ENCODE results near the gene NOC2L. TPM values are rescaled to one million over a fixed set of nuclear protein-coding genes. Genes with fewer than 3 reads are reported as not detected.

Gene NOC2L
- total RNA-seq, 1 donor from 2014 or later = 33.2 TPM

DNA sequence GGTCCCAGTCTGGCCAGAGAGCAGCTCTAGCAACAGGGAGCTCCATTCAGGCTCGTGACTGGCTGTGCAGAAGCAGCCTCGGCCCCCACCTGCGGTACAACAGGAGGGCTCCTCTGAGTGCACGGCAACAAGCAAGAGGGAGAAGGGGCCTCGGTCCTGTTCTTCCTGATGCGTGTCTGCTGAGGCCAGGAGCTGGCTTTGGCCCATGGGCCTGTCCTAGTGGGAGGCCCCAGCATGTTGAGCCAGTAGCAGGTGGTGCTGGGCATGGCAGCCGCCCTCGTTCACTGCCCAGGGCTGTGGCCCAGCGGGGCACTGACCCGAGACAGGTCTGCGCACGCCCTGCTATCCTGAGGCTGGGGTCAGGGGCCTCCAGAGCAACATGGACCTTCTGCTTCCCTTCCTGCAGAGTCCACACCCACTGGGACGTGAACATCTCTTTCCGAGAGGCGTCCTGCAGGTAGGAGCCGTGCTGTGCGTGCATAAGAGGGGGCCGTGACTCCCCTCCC, 28.4 kb downstream of the NOC2L start:
- Histone ChIP-seq H3K36me3 (no peaks in the 10 kb centered on the region), H3K27me3 (peaks cover 3% of the 10 kb centered on the region), H3K27ac (no peak overlapping the region), H3K4me3 (no peak overlapping the region), H3K4me1 (peaks cover 0 to under 1% of the 10 kb centered on the region in 2 donors), H3K9me3 (no peaks in the 10 kb centered on the region)
- intact Hi-C loops (cut with DNase I) = no loop called here
- no peak for TF ChIP-seq CTCF (IDR thresholded peaks at IDR 0.05)
- no peak for DNase-seq (ENCODE audit: low spot score in 2 of 2)

DNA sequence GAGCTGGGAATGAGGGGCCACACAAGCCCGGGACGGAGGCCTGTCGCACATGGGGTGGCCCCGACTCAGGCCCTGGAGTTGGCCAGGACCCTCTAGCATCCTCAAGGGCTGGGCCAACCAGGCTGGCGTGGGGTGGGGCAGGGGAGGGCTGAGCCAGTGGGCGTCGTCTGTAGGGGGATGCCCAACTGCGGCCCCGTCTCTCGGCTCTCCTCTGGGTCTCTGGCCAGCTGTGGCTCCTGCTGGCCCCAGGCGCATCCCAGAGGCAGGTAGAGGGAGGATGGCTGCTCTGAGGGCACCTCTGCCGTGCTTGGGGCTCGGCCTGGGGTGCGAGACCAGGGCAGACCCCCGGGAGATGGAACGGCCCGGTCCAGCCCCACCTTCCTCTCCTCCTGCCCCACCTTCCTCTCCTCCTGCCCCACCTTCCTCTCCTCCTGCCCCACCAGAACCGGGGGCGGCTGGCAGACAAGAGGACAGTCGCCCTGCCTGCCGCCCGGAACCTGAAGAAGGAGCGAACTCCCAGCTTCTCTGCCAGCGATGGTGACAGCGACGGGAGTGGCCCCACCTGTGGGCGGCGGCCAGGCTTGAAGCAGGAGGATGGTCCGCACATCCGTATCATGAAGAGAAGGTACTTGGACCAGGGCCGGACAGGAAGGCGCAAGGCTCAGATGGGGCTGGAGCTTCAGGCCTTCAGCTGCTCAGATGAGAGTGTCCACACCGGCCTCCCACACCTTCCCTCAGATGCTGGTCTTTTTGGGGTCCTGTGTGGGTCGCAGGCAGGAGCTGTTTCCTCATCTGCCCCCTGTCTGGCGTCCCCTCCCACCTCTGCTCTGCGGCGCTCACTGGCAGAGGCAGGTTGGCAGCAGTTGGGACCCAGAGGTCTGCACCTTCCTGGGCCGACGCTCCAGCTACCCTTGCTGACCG, 29.1 kb downstream of the NOC2L start:
- Histone ChIP-seq H3K9me3 (no peaks in the 10 kb centered on the region), H3K27ac (no peak overlapping the region), H3K4me3 (no peak overlapping the region), H3K27me3 (peaks cover 3% of the 10 kb centered on the region), H3K4me1 (peaks cover under 1 to 4% of the 10 kb centered on the region in 2 donors), H3K36me3 (no peaks in the 10 kb centered on the region)
- no peak for TF ChIP-seq CTCF (IDR thresholded peaks at IDR 0.05)
- intact Hi-C loops (cut with DNase I) = no loop called here
- no peak for DNase-seq (ENCODE audit: low spot score in 2 of 2)

DNA sequence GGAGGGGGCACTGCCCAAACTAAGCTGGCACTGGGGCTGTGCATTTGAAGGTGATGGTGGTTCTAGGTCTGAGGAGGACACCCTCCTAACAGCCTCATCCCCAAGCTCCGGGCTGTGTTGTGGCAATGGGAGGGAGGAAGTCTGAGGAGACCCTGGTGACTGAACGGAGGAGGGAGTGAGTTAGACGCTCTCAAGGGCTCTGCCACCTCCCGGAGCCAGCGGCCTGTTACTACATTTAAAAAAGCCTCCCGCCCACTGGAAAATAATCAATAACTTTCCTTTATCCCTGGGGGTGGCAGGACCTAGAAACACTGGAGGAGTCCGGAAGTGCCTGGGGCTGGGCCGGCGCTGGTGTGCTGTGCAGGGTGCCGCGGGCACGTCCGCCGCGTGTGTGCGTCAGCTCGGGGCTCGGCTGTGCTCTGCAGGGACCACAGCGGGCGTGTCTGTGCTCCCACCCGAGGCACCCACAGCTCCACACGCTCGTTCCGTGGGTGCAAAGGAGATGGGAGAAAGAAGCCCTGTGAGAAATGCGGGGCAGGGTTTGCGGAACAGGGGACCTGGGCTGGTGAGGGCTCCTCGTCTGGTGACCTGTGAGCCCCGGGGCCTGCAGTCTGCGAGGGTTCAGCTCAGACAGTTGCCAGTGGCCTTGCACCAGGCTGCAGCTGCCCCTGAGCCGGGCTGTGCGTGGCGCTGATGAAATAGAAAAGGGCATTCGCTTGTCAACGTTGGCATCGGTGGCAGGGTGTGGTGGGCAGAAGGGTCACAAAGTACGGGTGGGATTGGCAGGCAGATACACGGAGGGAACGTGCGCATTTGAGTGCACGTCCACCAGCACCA, 30.0 kb downstream of the NOC2L start:
- Histone ChIP-seq H3K36me3 (no peaks in the 10 kb centered on the region), H3K4me1 (peaks cover 3 to 6% of the 10 kb centered on the region in 2 donors), H3K9me3 (no peaks in the 10 kb centered on the region), H3K27ac (no peak overlapping the region), H3K4me3 (no peak overlapping the region), H3K27me3 (peaks cover 3% of the 10 kb centered on the region)
- DNase-seq (ENCODE audit: low spot score in 2 of 2) = no peak
- intact Hi-C loops (cut with DNase I) = no loop called here
- no peak for TF ChIP-seq CTCF (IDR thresholded peaks at IDR 0.05)

DNA sequence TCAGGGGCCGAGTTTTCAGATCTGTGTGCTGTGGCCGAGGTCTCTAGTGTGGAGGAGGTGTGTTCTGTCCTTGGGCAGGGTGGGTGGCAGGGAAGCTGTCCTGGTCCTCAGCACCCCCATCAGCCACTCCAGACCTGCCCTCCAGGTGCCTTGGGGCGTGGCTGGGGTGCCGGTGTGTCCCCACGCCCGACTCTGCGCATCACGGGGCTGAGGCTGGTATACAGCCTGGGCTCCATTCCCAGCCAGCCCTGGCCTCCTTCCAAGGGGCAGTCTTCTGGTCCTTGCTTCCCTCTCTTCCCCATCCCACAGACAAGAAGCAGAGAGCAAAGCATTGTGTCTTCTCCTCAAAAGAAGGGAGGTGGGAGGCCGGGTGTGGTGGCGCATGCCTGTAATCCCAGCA, 31.3 kb downstream of the NOC2L start:
- Histone ChIP-seq H3K27me3 (peaks cover 3% of the 10 kb centered on the region), H3K4me3 (no peak overlapping the region), H3K27ac (no peak overlapping the region), H3K9me3 (no peaks in the 10 kb centered on the region), H3K4me1 (peaks cover 10 to 12% of the 10 kb centered on the region in 2 donors), H3K36me3 (no peaks in the 10 kb centered on the region)
- intact Hi-C loops (cut with DNase I) = no loop called here
- no peak for TF ChIP-seq CTCF (IDR thresholded peaks at IDR 0.05)
- no peak for DNase-seq (ENCODE audit: low spot score in 2 of 2)

DNA sequence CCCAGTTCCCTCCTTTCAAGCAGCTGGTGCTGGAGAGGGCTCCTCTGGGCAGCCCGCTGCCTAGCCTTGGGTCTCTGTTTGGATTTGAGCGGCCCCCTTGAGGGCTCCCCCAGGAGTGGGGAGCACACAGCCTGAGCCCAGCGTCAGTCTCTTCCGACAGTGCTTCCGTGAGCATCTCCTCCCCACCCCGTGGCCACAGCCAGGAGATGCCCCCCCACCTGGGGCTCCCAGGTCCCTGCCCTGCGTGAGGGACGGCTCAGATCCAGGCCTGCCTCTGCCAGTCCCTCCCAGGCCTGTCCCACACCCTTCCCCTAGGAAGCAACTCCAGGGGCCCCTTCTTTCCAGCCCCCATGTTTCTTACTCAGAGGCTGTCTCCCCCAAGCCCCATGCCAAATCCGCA, 31.8 kb downstream of the NOC2L start:
- H3K9me3 ChIP-seq = no peaks in the 10 kb centered on the region
- H3K4me3 ChIP-seq = no peak overlapping the region
- DNase-seq (ENCODE audit: low spot score in 2 of 2) = no peak
- no peak for TF ChIP-seq CTCF (IDR thresholded peaks at IDR 0.05)
- H3K36me3 ChIP-seq = no peaks in the 10 kb centered on the region
- intact Hi-C loops (cut with DNase I) = no loop called here
- no peak overlapping the region for H3K27ac ChIP-seq
- peaks cover 10 to 12% of the 10 kb centered on the region in 2 donors for H3K4me1 ChIP-seq
- H3K27me3 ChIP-seq = peaks cover 3% of the 10 kb centered on the region
